A549 treated with AZD9567 at 1 μM for 4 hours (cell line): Measurements from ENCODE around the gene CEBPB. TPM values are rescaled to one million over a fixed set of nuclear protein-coding genes. Genes with fewer than 3 reads are reported as not detected.

Experiments
- total RNA-seq: library from RNA; stranded (reverse); fragments of 200-300 nt; extraction: Qiagen RNA extraction; gene quantifications from 5 replicates; pipeline ENCODE4 v1.2.3, GENCODE V29; 2022; ENCODE audit not compliant: insufficient read depth

CEBPB gene
- 126 to 275 TPM (median 270 TPM) in 5 replicates for total RNA-seq

DNA sequence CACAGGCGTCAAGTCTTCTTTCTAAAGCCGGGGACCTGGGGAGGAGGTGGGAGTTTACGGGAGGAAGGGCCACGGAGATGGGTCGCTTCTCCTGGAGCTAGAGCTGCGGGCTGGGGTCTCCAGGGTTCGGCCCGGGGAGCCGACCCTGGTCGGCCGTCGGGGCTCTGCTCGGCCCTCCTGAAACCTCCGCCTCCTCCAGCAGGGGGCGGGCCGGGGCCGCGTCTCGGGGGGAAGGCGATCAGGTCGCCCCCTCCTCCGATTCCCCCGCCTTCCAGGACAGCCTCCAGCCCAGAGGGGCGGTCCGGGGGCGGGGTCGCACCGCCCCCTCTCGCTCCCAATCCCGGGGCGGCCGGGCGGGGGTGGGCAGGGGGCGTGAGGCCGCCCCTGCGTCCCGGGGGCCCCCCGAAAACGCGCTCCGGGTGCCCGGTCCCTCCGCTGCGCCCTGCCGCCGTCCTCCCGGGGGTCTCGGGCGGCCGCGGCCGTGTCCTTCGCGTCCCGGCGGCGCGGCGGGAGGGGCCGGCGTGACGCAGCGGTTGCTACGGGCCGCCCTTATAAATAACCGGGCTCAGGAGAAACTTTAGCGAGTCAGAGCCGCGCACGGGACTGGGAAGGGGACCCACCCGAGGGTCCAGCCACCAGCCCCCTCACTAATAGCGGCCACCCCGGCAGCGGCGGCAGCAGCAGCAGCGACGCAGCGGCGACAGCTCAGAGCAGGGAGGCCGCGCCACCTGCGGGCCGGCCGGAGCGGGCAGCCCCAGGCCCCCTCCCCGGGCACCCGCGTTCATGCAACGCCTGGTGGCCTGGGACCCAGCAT is at the start of gene CEBPB:
Gene CEBPB, plus strand, starts transcription at position 580 of the 814 bp plus-strand sequence. Its CDS starts 204 bp downstream, at position 784.

DNA sequence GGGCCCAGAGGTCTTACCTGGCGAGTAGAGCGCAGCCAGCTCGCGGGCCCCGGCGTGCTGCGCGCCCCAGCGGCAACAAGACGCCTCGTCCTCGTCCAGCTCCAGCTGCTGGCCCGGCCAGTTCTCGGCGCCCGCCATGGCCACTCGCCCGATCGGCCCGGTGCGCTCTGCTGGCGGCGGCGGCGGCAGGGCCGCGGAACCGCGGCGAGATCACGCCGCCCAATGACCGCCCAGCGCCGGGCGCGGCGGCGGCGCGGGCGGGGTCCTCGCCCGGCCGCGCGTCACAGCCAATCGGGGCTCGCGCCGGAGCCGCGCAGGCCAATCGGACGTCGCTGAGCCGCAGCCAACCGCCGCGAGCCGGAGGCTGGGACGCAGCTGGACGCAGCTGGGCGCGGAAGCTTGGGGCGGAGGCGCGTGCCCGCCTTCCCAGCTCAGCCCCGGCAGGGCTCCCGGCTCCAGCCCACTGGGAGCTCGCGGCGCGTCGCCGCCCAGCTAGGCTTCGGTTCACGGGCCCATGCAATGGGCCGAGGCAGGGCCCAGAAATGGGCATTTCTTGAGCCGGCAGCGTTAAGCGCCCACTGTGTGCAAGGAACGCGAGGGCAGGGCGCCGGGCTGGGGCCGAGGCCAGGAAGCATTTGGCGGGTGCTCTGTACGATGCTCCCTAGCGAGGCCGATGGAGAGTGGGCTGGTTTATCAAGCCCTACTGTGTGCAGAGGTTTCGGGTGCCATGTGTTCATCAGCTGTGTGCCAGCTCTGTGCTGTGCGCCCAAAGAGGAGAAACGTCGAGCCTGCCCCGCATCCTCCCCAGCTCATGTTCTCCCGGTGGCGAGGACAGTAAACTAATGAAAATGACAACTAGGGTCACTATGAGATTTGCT is 36.9 kb upstream of the CEBPB start, which contains the start of gene PEDS1:
Gene PEDS1, minus strand, starts transcription at position 224 of the 878 bp plus-strand sequence. Its CDS starts 86 bp downstream, at position 138.

Other genes starting within 250 kb of the CEBPB start
- gene SNAI1, start 207.8 kb upstream of the CEBPB start, total RNA-seq, result 6.5 to 13.2 TPM (median 12.5 TPM) in 5 replicates
- 101 to 157 TPM (median 103 TPM) in 5 replicates for gene UBE2V1, start 77.7 kb upstream of the CEBPB start, total RNA-seq
- 46.7 to 53.5 TPM (median 50.4 TPM) in 5 replicates for gene PEDS1, start 37.1 kb upstream of the CEBPB start, total RNA-seq